Measurements from ENCODE around the gene PYHIN1.

- TF ChIP-seq CTCF (IDR thresholded peaks at IDR 0.05) (no peak), POLR2A (IDR thresholded peaks at IDR 0.05) (no peak)
These were observed 44.9 kb downstream of the PYHIN1 start for GRCh38 chr1:158976219-158976618.
